Left ventricle myocardium inferior (tissue), 1 donor: ENCODE results near the gene TADA2A. TPM values are rescaled to one million over a fixed set of nuclear protein-coding genes. Genes with fewer than 3 reads are reported as not detected.
"Not testable (repeated sequence)": the region's sequence is repeated elsewhere in the genome, so short reads cannot be mapped to it uniquely, and the experiment has no call there.

Experiments used
- DNase-seq: peaks from one replicate; pipeline ENCODE4 v3.0.0-alpha.2; 2020
- H3K27ac ChIP-seq: fragments of 200-600 bp; replicated peaks from 2 replicates; pipeline ENCODE4 v1.8.0; 2021
- H3K27me3 ChIP-seq: fragments of 200-600 bp; 2 replicates; pipeline ENCODE4 v1.8.0; 2021; ENCODE audit warnings: low read depth
- H3K36me3 ChIP-seq: fragments of 200-600 bp; 2 replicates; pipeline ENCODE4 v1.8.0; 2021
- H3K4me1 ChIP-seq: fragments of 200-600 bp; 2 replicates; pipeline ENCODE4 v1.8.0; 2021
- H3K4me3 ChIP-seq: fragments of 200-600 bp; 2 replicates; pipeline ENCODE4 v1.8.0; 2021; ENCODE audit warnings: mild to moderate bottlenecking, moderate library complexity
- H3K9me3 ChIP-seq: fragments of 200-600 bp; replicated peaks from 2 replicates; pipeline ENCODE4 v1.8.0; 2021
- CTCF ChIP-seq: fragments of 200-600 bp; IDR thresholded peaks from 2 replicates; pipeline ENCODE4 v1.8.0; 2021; ENCODE audit warnings: antibody characterized with exemption, mild to moderate bottlenecking, borderline replicate concordance
- intact Hi-C: fragments of 100-400 bp; cut with micrococcal nuclease; formaldehyde crosslinking; loops from one replicate; pipeline ENCODE4 v1.11.0; 2022
- total RNA-seq: library from RNA; stranded (reverse); fragmentation: NEBNext Ultra II Directional; extraction: Animal tissue kit (Norgen Biotek cat#: 25700); gene quantifications from one replicate; pipeline ENCODE4 v1.2.1, GENCODE V29; 2021
- donor health status: DM: no; HTN: yes; CAD: no; lungs with severe emphysema.

Gene TADA2A
- total RNA-seq, 1 donor from 2014 or later = 11.9 TPM

DNA sequence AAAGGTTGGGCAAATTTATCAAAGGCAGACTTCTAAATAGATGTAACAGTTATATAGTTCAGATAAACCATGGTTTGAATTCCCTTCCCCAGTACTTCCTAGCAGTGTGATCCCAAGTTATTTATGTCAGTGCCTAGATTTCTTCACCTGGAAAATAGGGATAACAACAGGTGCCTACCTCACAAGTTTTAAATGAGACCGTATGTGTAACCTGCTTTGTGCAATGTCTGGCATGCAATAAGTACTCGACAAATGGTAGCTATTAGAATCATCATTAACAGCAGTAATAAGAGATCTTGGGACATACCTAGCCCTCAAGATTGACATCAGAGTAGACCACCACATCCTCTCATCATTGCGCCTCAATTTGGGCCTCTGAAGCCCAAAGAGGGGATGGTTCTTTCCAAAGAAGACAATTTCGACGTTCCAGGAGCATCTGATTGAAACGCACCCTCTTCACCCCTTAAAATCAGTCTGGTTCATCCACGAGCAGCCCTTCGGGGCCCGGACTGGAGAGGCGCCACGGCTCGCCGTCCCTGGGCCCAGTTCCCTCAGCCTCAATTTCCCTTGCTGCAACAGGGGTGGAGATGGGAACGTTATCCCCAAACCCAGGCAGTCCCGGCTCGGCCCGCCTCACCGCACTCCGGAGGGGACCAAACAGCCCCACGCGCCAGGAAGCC is 591 bp upstream of the TADA2A start:
- no peaks in the 10 kb centered on the region for H3K9me3 ChIP-seq
- H3K36me3 ChIP-seq = peaks cover 2% of the 10 kb centered on the region
- peak overlapping the region; percentile 97 for H3K27ac ChIP-seq
- peak overlapping the region; percentile 80 for H3K4me3 ChIP-seq
- H3K27me3 ChIP-seq = no peaks in the 10 kb centered on the region
- no peak for TF ChIP-seq CTCF
- intact Hi-C loops = loop anchor here (5.0 kb wide), 1 partner anchor 81 kb away; the partner anchor contains the start of gene DUSP14
- peaks cover 31% of the 10 kb centered on the region for H3K4me1 ChIP-seq
- DNase-seq = no peak

- DNase-seq, H3K9me3 ChIP-seq, H3K27me3 ChIP-seq: not testable (repeated sequence)
- peak overlapping the region; percentile 97 for H3K27ac ChIP-seq
- intact Hi-C loops = loop anchor here (5.0 kb wide), 1 partner anchor 79 kb away; the partner anchor contains the start of gene DUSP14
- peak overlapping the region; percentile 80 for H3K4me3 ChIP-seq
- peaks cover 21% of the 10 kb centered on the region for H3K36me3 ChIP-seq
- H3K4me1 ChIP-seq = peaks cover 31% of the 10 kb centered on the region
Measured at GRCh38 chr17:37408145-37408479, 1.4 kb downstream of the TADA2A start.

- Histone ChIP-seq H3K9me3 (no peaks in the 10 kb centered on the region), H3K36me3 (peaks cover 42% of the 10 kb centered on the region), H3K27ac (no peak overlapping the region), H3K4me3 (no peak overlapping the region), H3K27me3 (no peaks in the 10 kb centered on the region), H3K4me1 (peaks cover 25% of the 10 kb centered on the region)
- intact Hi-C loops = no loop called here
- no peak for DNase-seq
- no peak for TF ChIP-seq CTCF
Measured at GRCh38 chr17:37410357-37410756, 3.7 kb downstream of the TADA2A start.

DNA sequence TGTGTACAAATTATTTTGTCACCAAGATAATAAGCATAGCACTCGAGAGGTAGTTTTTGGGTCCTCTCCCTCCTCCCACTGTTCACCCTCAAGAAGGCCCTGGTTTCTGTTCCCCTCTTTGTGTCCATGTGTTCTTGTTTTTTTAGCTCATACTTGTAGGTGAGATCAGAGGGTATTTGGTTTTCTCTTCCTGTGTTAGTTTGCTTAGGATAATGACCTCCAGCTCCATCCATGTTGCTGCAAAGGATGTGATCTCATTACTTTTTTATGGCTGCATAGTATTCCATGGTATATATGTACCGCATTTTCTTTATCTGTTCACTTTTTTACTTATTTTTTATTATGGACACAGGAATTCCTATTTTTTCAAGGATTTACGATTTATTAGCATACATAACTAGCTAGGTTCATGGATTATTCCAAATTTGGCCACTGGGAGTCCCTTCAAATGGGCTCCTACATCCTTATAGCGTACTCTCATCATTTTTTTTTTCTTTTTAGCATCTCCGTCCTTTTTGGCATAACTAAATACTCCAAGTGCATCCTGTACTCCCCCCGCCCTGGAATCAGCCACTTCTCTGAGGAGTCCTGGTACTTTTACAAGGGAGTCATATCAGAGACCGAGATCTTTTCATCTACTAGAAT is 7.3 kb downstream of the TADA2A start:
- H3K36me3 ChIP-seq = peaks cover 71% of the 10 kb centered on the region
- H3K9me3 ChIP-seq = no peaks in the 10 kb centered on the region
- intact Hi-C loops = no loop called here
- DNase-seq = no peak
- no peak overlapping the region for H3K4me3 ChIP-seq
- H3K27me3 ChIP-seq = no peaks in the 10 kb centered on the region
- no peak for TF ChIP-seq CTCF
- H3K4me1 ChIP-seq = no peaks in the 10 kb centered on the region
- no peak overlapping the region for H3K27ac ChIP-seq

GRCh38 chr17:37417852-37418251 is 11.2 kb downstream of the TADA2A start:
- Histone ChIP-seq H3K4me3 (no peak overlapping the region), H3K9me3 (no peaks in the 10 kb centered on the region), H3K27me3 (no peaks in the 10 kb centered on the region), H3K4me1 (no peaks in the 10 kb centered on the region), H3K27ac (no peak overlapping the region), H3K36me3 (peaks cover 76% of the 10 kb centered on the region)
- TF ChIP-seq CTCF = no peak
- intact Hi-C loops = no loop called here
- DNase-seq = no peak

DNA sequence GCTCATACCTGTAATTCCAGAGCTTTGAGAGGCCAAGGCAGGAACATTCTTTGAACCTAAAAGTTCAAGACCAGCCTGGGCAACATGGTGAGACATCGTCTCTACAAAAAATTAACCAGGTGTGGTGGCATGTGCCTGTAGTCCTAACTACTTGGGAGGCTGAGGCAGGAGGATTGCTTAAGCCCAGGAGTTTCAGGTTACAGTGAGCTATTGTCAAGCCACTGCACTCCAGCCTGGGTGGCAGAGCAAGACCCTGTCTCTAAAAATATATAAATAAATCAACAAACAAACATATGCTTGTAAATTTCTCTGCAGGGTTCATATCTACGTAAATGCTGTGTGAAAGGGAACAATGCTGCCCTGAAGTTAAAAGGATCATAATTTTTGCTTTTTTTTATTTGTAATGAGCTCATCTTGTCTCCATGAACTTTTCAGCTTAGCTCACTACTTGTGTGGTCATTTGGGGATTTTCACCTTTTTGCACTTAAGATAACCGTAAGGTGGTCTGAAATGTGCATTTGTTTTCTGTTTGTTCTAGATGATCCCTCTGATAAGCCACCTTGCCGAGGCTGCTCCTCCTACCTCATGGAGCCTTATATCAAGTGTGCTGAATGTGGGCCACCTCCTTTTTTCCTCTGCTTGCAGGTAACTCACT is 16.4 kb downstream of the TADA2A start:
- Histone ChIP-seq H3K9me3 (no peaks in the 10 kb centered on the region), H3K27ac (no peak overlapping the region), H3K36me3 (peaks cover 82% of the 10 kb centered on the region), H3K4me1 (no peaks in the 10 kb centered on the region), H3K27me3 (no peaks in the 10 kb centered on the region), H3K4me3 (no peak overlapping the region)
- no peak for TF ChIP-seq CTCF
- intact Hi-C loops = no loop called here
- no peak for DNase-seq
